Endothelial cell of umbilical vein (primary cell): ENCODE measurements around the gene ACTL8. TPM values are rescaled to one million over a fixed set of nuclear protein-coding genes. Genes with fewer than 3 reads are reported as not detected.

Source experiments
- BruUV-seq: library from RNA; stranded (reverse); fragments of 400-500 nt; replicated peaks from 2 replicates; lab custom pipeline; 2021; lab: Mats Ljungman, UMichigan
- CTCF ChIA-PET: fragments of 300-600, 350-600 bp; sonication (Branson Sonifier 250); formaldehyde crosslinking; loops from one replicate; lab custom pipeline; 2021; ENCODE audit warnings: antibody characterized with exemption, inconsistent platforms; lab: Charles Lee
- POLR2A ChIA-PET: fragments of 300-600, 350-600 bp; sonication (Branson Sonifier 250); formaldehyde crosslinking; loops from one replicate; lab custom pipeline; 2021; ENCODE audit warnings: antibody characterized with exemption, inconsistent platforms; lab: Charles Lee
- DNase-seq: peaks from one replicate; pipeline ENCODE4 v3.0.0-alpha.2; 2011; ENCODE audit warnings: low read depth, low spot score
- FAIRE-seq: peaks from 2 replicates; lab custom pipeline; 2011; peaks lifted over from hg19 to GRCh38; lab: Jason Lieb, UNC
- H2AFZ ChIP-seq: 2 replicates; pipeline ENCODE4 v1.6.0; 2012; ENCODE audit warnings: low read depth, low read length, control low read depth, inconsistent platforms
- H3K27ac ChIP-seq: 2 replicates; pipeline ENCODE4 v1.5.1; 2011; ENCODE audit warnings: low read depth, mild to moderate bottlenecking, control low read depth, low read length, moderate library complexity; ENCODE audit not compliant: insufficient read depth
- H3K27me3 ChIP-seq, 2 experiments: 2 replicates each; pipeline versions ENCODE4 v1.6.0 to v1.6.1; 2011; ENCODE audit warnings: low read length in 2 of 2, mixed read lengths in 1 of 2; ENCODE audit not compliant: control insufficient read depth in 2 of 2, insufficient read depth in 2 of 2
- H3K36me3 ChIP-seq, 2 experiments: 2 replicates in 1 of 2; 3 replicates in 1 of 2; pipeline ENCODE4 v1.5.1; 2011; ENCODE audit warnings: low read length in 2 of 2, mild to moderate bottlenecking in 1 of 2, moderate library complexity in 1 of 2; ENCODE audit not compliant: control insufficient read depth in 2 of 2, insufficient read depth in 2 of 2; ENCODE audit errors: extremely low read depth in 1 of 2
- H3K4me1 ChIP-seq: 3 replicates; pipeline ENCODE4 v1.5.1; 2011; ENCODE audit warnings: mild to moderate bottlenecking, low read length; ENCODE audit not compliant: control insufficient read depth, insufficient read depth; ENCODE audit errors: extremely low read depth
- H3K4me2 ChIP-seq: 2 replicates; pipeline ENCODE4 v1.6.1; 2011; ENCODE audit warnings: low read length, control low read depth, mixed read lengths; ENCODE audit not compliant: insufficient read depth
- H3K4me3 ChIP-seq, 3 experiments: fragments of 200-600 bp in 1 of 3; sonication (generic), shearing (Covaris generic) in 1 of 3; replicated peaks in 1 of 3; 2 replicates each; pipeline ENCODE4 v1.5.1; 2011 to 2016; ENCODE audit warnings: control low read depth in 3 of 3, low read length in 3 of 3, mild to moderate bottlenecking in 2 of 3, inconsistent platforms in 1 of 3, low read depth in 1 of 3, moderate library complexity in 1 of 3; ENCODE audit not compliant: insufficient read depth in 1 of 3
- H3K79me2 ChIP-seq: 2 replicates; pipeline ENCODE4 v1.6.0; 2012; ENCODE audit warnings: low read length, inconsistent platforms; ENCODE audit not compliant: control insufficient read depth, insufficient read depth
- H3K9ac ChIP-seq: replicated peaks from 2 replicates; pipeline ENCODE3; 2011; ENCODE audit warnings: low read length, control low read depth; ENCODE audit not compliant: insufficient read depth; ENCODE audit errors: extremely low read depth
- H3K9me1 ChIP-seq: replicated peaks from 3 replicates; pipeline ENCODE4 v1.6.0; 2011; ENCODE audit warnings: mild to moderate bottlenecking, low read length; ENCODE audit not compliant: control insufficient read depth, insufficient read depth; ENCODE audit errors: extremely low read depth
- H3K9me3 ChIP-seq: replicated peaks from 2 replicates; pipeline ENCODE4 v1.5.1; 2012; ENCODE audit warnings: low read length, inconsistent platforms; ENCODE audit not compliant: control insufficient read depth, insufficient read depth
- H4K20me1 ChIP-seq: replicated peaks from 2 replicates; pipeline ENCODE3; 2011; ENCODE audit warnings: mild to moderate bottlenecking, low read length; ENCODE audit not compliant: control insufficient read depth, insufficient read depth; ENCODE audit errors: extremely low read depth
- EZH2 ChIP-seq: IDR thresholded peaks from 2 replicates; pipeline ENCODE4 v1.6.1; 2012; ENCODE audit warnings: borderline replicate concordance, low read depth, mild to moderate bottlenecking, moderate library complexity, low read length, inconsistent platforms; ENCODE audit not compliant: severe bottlenecking
- FOS ChIP-seq: IDR thresholded peaks from 2 replicates; pipeline ENCODE4 v1.6.1; 2011; ENCODE audit warnings: mild to moderate bottlenecking, low read length, moderate library complexity, borderline replicate concordance; ENCODE audit not compliant: insufficient read depth
- GATA2 ChIP-seq: IDR thresholded peaks from 2 replicates; pipeline ENCODE4 v1.7.0; 2011; ENCODE audit warnings: low read depth, mild to moderate bottlenecking, moderate library complexity, mixed read lengths, low read length; ENCODE audit not compliant: insufficient read length, insufficient read depth
- JUN ChIP-seq: IDR thresholded peaks from 2 replicates; pipeline ENCODE4 v1.6.1; 2011; ENCODE audit warnings: borderline replicate concordance, low read depth; ENCODE audit not compliant: insufficient read length, insufficient read depth
- MAX ChIP-seq: IDR thresholded peaks from 2 replicates; pipeline ENCODE4 v1.6.1; 2011; ENCODE audit not compliant: insufficient read depth, insufficient read length
- MYC ChIP-seq: IDR thresholded peaks from one replicate; pipeline ENCODE4 v1.6.1; 2011; ENCODE audit warnings: mild to moderate bottlenecking, low read depth, low read length
- POLR2A ChIP-seq: IDR thresholded peaks from 2 replicates; pipeline ENCODE4 v1.6.1; 2012; ENCODE audit warnings: low read depth, mild to moderate bottlenecking, control low read depth, low read length
- POLR2AphosphoS5 ChIP-seq: IDR thresholded peaks from 2 replicates; pipeline ENCODE4 v1.6.1; 2012; ENCODE audit warnings: low read depth, mild to moderate bottlenecking, control low read depth, low read length, moderate library complexity; ENCODE audit not compliant: insufficient read depth
- dilution Hi-C: fragments of 300-500 bp; cut with MboI; formaldehyde crosslinking; loops from one replicate; pipeline ENCODE4 v1.15.0; 2019; ENCODE audit warnings: low sequenced_read_pairs; ENCODE audit not compliant: extremely low pct_ligation_motif_present
- intact Hi-C: fragments of 100-400 bp; cut with micrococcal nuclease; formaldehyde crosslinking; loops from one replicate; pipeline ENCODE4 v1.10.0; 2022
- polyA plus RNA-seq, 4 experiments: library from polyadenylated mRNA; depleted of rRNA in 3 of 4; stranded (reverse) in 3 of 4; unstranded in 1 of 4; fragments of >200 nt; gene quantifications; 2 replicates each; pipeline versions ENCODE4 v1.2.1 to v1.2.3, GENCODE V29; 2011 to 2012; ENCODE audit warnings: missing spikeins in 1 of 4
- total RNA-seq: library from RNA; stranded (reverse); gene quantifications from 2 replicates; pipeline ENCODE4 v1.2.3, GENCODE V29; 2021
- TF ChIP-seq, protein P1 (sequence below), 2 donors: IDR thresholded peaks; 1 replicate in 1 of 2; 2 replicates in 1 of 2; pipeline ENCODE4 v1.5.1; 2011; ENCODE audit warnings: low read length in 2 of 2, mild to moderate bottlenecking in 2 of 2, moderate library complexity in 2 of 2, control low read depth in 1 of 2, inconsistent platforms in 1 of 2, low read depth in 1 of 2; ENCODE audit not compliant: insufficient read depth in 1 of 2; ENCODE audit errors: extremely low read depth in 1 of 2

ACTL8 gene
- total and polyA plus RNA-seq, 2 donors (not counting 3 experiments of a cell fraction or from before 2014, with no cell fraction given): not detected

GRCh38 chr1:17828991-17829390 is 73.9 kb downstream of the ACTL8 start:
- Histone ChIP-seq H3K36me3 (no peaks in the 10 kb centered on the region), H2AFZ (no peak overlapping the region), H3K79me2 (no peaks in the 10 kb centered on the region), H3K9ac (no peak overlapping the region), H3K4me2 (no peak overlapping the region), H3K4me3 (no peak overlapping the region), H3K27ac (no peak overlapping the region), H3K27me3 (no peaks in the 10 kb centered on the region), H3K9me3 (peaks cover 1% of the 10 kb centered on the region), H3K9me1 (no peaks in the 10 kb centered on the region), H4K20me1 (no peaks in the 10 kb centered on the region), H3K4me1 (no peaks in the 10 kb centered on the region)
- no TSS peak for BruUV-seq
- TF ChIP-seq MYC: no peak
- no peak for TF ChIP-seq GATA2
- no peak for TF ChIP-seq MAX
- TF ChIP-seq, protein P1, sequence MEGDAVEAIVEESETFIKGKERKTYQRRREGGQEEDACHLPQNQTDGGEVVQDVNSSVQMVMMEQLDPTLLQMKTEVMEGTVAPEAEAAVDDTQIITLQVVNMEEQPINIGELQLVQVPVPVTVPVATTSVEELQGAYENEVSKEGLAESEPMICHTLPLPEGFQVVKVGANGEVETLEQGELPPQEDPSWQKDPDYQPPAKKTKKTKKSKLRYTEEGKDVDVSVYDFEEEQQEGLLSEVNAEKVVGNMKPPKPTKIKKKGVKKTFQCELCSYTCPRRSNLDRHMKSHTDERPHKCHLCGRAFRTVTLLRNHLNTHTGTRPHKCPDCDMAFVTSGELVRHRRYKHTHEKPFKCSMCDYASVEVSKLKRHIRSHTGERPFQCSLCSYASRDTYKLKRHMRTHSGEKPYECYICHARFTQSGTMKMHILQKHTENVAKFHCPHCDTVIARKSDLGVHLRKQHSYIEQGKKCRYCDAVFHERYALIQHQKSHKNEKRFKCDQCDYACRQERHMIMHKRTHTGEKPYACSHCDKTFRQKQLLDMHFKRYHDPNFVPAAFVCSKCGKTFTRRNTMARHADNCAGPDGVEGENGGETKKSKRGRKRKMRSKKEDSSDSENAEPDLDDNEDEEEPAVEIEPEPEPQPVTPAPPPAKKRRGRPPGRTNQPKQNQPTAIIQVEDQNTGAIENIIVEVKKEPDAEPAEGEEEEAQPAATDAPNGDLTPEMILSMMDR (IDR thresholded peaks at IDR 0.05; ENCODE audit: extremely low read depth in 1 of 2, insufficient read depth in 1 of 2, low read depth in 1 of 2, low read length in 2 of 2): no peak
- TF ChIP-seq EZH2: no peak
- no peak for TF ChIP-seq POLR2AphosphoS5
- TF ChIP-seq JUN: no peak
- no peak for TF ChIP-seq FOS
- no peak for TF ChIP-seq POLR2A
- no peak for DNase-seq
- no peak for FAIRE-seq
- ChIA-PET CTCF (no interaction called here), POLR2A (no interaction called here)
- intact Hi-C loops (no loop called here), dilution Hi-C loops (no loop called here)
